Testis (tissue), 2 donors: ENCODE measurements around the gene SERPING1.

Source experiments
- POLR2A ChIP-seq: fragments of 450-650 bp; IDR thresholded peaks from one replicate; pipeline ENCODE4 v1.6.1; 2017; ENCODE audit warnings: antibody characterized with exemption, mild to moderate bottlenecking, moderate library complexity
- TF ChIP-seq, protein P1 (sequence below), 3 experiments: fragments of 450-650 bp in 2 of 3; fragments of 200-600 bp in 1 of 3; sonication (generic) in 1 of 3; IDR thresholded peaks; one replicate each; pipeline ENCODE4 v1.5.1; 2016 to 2019; ENCODE audit warnings: antibody characterized with exemption in 3 of 3, mild to moderate bottlenecking in 2 of 3, moderate library complexity in 1 of 3

DNA sequence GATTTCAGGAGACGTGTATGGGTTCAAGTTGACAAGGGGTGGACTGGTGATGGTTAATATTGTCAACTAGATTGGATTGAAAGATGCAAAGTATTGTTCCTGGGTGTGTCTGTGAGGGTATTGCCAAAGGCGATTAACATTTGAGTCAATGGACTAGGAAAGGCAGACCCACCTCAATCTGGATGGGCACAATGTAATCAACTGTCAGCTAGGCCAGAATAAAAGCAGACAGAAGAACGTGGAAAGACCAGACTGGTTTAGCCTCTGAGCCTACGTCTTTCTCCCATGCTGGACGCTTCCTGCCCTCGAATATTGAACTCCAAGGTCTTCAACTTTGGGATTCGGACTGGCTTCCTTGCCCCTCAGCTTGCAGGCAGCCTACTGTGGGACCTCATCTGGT lies 53.9 kb downstream of the SERPING1 start:
- TF ChIP-seq, protein P1, sequence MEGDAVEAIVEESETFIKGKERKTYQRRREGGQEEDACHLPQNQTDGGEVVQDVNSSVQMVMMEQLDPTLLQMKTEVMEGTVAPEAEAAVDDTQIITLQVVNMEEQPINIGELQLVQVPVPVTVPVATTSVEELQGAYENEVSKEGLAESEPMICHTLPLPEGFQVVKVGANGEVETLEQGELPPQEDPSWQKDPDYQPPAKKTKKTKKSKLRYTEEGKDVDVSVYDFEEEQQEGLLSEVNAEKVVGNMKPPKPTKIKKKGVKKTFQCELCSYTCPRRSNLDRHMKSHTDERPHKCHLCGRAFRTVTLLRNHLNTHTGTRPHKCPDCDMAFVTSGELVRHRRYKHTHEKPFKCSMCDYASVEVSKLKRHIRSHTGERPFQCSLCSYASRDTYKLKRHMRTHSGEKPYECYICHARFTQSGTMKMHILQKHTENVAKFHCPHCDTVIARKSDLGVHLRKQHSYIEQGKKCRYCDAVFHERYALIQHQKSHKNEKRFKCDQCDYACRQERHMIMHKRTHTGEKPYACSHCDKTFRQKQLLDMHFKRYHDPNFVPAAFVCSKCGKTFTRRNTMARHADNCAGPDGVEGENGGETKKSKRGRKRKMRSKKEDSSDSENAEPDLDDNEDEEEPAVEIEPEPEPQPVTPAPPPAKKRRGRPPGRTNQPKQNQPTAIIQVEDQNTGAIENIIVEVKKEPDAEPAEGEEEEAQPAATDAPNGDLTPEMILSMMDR (IDR thresholded peaks at IDR 0.05): no peak
- TF ChIP-seq POLR2A: no peak
